Endothelial cell of umbilical vein (primary cell): ENCODE data around the gene ATAD5. TPM values are rescaled to one million over a fixed set of nuclear protein-coding genes. Genes with fewer than 3 reads are reported as not detected.
A peak's percentile ranks its signal among the peaks of the same experiment; 100 is the strongest.

Experiments used
- BruUV-seq: library from RNA; stranded (reverse); fragments of 400-500 nt; replicated peaks from 2 replicates; lab custom pipeline; 2021; lab: Mats Ljungman, UMichigan
- CTCF ChIA-PET: fragments of 300-600, 350-600 bp; sonication (Branson Sonifier 250); formaldehyde crosslinking; loops from one replicate; lab custom pipeline; 2021; ENCODE audit warnings: antibody characterized with exemption, inconsistent platforms; lab: Charles Lee
- POLR2A ChIA-PET: fragments of 300-600, 350-600 bp; sonication (Branson Sonifier 250); formaldehyde crosslinking; loops from one replicate; lab custom pipeline; 2021; ENCODE audit warnings: antibody characterized with exemption, inconsistent platforms; lab: Charles Lee
- DNase-seq: peaks from one replicate; pipeline ENCODE4 v3.0.0-alpha.2; 2011; ENCODE audit warnings: low read depth, low spot score
- FAIRE-seq: peaks from 2 replicates; lab custom pipeline; 2011; peaks lifted over from hg19 to GRCh38; lab: Jason Lieb, UNC
- H2AFZ ChIP-seq: 2 replicates; pipeline ENCODE4 v1.6.0; 2012; ENCODE audit warnings: low read depth, low read length, control low read depth, inconsistent platforms
- H3K27ac ChIP-seq: 2 replicates; pipeline ENCODE4 v1.5.1; 2011; ENCODE audit warnings: low read depth, mild to moderate bottlenecking, control low read depth, low read length, moderate library complexity; ENCODE audit not compliant: insufficient read depth
- H3K27me3 ChIP-seq, 2 experiments: 2 replicates each; pipeline versions ENCODE4 v1.6.0 to v1.6.1; 2011; ENCODE audit warnings: low read length in 2 of 2, mixed read lengths in 1 of 2; ENCODE audit not compliant: control insufficient read depth in 2 of 2, insufficient read depth in 2 of 2
- H3K36me3 ChIP-seq, 2 experiments: 2 replicates in 1 of 2; 3 replicates in 1 of 2; pipeline ENCODE4 v1.5.1; 2011; ENCODE audit warnings: low read length in 2 of 2, mild to moderate bottlenecking in 1 of 2, moderate library complexity in 1 of 2; ENCODE audit not compliant: control insufficient read depth in 2 of 2, insufficient read depth in 2 of 2; ENCODE audit errors: extremely low read depth in 1 of 2
- H3K4me1 ChIP-seq: 3 replicates; pipeline ENCODE4 v1.5.1; 2011; ENCODE audit warnings: mild to moderate bottlenecking, low read length; ENCODE audit not compliant: control insufficient read depth, insufficient read depth; ENCODE audit errors: extremely low read depth
- H3K4me2 ChIP-seq: 2 replicates; pipeline ENCODE4 v1.6.1; 2011; ENCODE audit warnings: low read length, control low read depth, mixed read lengths; ENCODE audit not compliant: insufficient read depth
- H3K4me3 ChIP-seq, 3 experiments: fragments of 200-600 bp in 1 of 3; sonication (generic), shearing (Covaris generic) in 1 of 3; replicated peaks in 1 of 3; 2 replicates each; pipeline ENCODE4 v1.5.1; 2011 to 2016; ENCODE audit warnings: control low read depth in 3 of 3, low read length in 3 of 3, mild to moderate bottlenecking in 2 of 3, inconsistent platforms in 1 of 3, low read depth in 1 of 3, moderate library complexity in 1 of 3; ENCODE audit not compliant: insufficient read depth in 1 of 3
- H3K79me2 ChIP-seq: 2 replicates; pipeline ENCODE4 v1.6.0; 2012; ENCODE audit warnings: low read length, inconsistent platforms; ENCODE audit not compliant: control insufficient read depth, insufficient read depth
- H3K9ac ChIP-seq: replicated peaks from 2 replicates; pipeline ENCODE3; 2011; ENCODE audit warnings: low read length, control low read depth; ENCODE audit not compliant: insufficient read depth; ENCODE audit errors: extremely low read depth
- H3K9me1 ChIP-seq: replicated peaks from 3 replicates; pipeline ENCODE4 v1.6.0; 2011; ENCODE audit warnings: mild to moderate bottlenecking, low read length; ENCODE audit not compliant: control insufficient read depth, insufficient read depth; ENCODE audit errors: extremely low read depth
- H3K9me3 ChIP-seq: replicated peaks from 2 replicates; pipeline ENCODE4 v1.5.1; 2012; ENCODE audit warnings: low read length, inconsistent platforms; ENCODE audit not compliant: control insufficient read depth, insufficient read depth
- H4K20me1 ChIP-seq: replicated peaks from 2 replicates; pipeline ENCODE3; 2011; ENCODE audit warnings: mild to moderate bottlenecking, low read length; ENCODE audit not compliant: control insufficient read depth, insufficient read depth; ENCODE audit errors: extremely low read depth
- CTCF ChIP-seq, 2 donors: IDR thresholded peaks; 1 replicate in 1 of 2; 2 replicates in 1 of 2; pipeline ENCODE4 v1.5.1; 2011; ENCODE audit warnings: low read length in 2 of 2, mild to moderate bottlenecking in 2 of 2, moderate library complexity in 2 of 2, control low read depth in 1 of 2, inconsistent platforms in 1 of 2, low read depth in 1 of 2; ENCODE audit not compliant: insufficient read depth in 1 of 2; ENCODE audit errors: extremely low read depth in 1 of 2
- EZH2 ChIP-seq: IDR thresholded peaks from 2 replicates; pipeline ENCODE4 v1.6.1; 2012; ENCODE audit warnings: borderline replicate concordance, low read depth, mild to moderate bottlenecking, moderate library complexity, low read length, inconsistent platforms; ENCODE audit not compliant: severe bottlenecking
- FOS ChIP-seq: IDR thresholded peaks from 2 replicates; pipeline ENCODE4 v1.6.1; 2011; ENCODE audit warnings: mild to moderate bottlenecking, low read length, moderate library complexity, borderline replicate concordance; ENCODE audit not compliant: insufficient read depth
- GATA2 ChIP-seq: IDR thresholded peaks from 2 replicates; pipeline ENCODE4 v1.7.0; 2011; ENCODE audit warnings: low read depth, mild to moderate bottlenecking, moderate library complexity, mixed read lengths, low read length; ENCODE audit not compliant: insufficient read length, insufficient read depth
- JUN ChIP-seq: IDR thresholded peaks from 2 replicates; pipeline ENCODE4 v1.6.1; 2011; ENCODE audit warnings: borderline replicate concordance, low read depth; ENCODE audit not compliant: insufficient read length, insufficient read depth
- MAX ChIP-seq: IDR thresholded peaks from 2 replicates; pipeline ENCODE4 v1.6.1; 2011; ENCODE audit not compliant: insufficient read depth, insufficient read length
- MYC ChIP-seq: IDR thresholded peaks from one replicate; pipeline ENCODE4 v1.6.1; 2011; ENCODE audit warnings: mild to moderate bottlenecking, low read depth, low read length
- POLR2A ChIP-seq: IDR thresholded peaks from 2 replicates; pipeline ENCODE4 v1.6.1; 2012; ENCODE audit warnings: low read depth, mild to moderate bottlenecking, control low read depth, low read length
- POLR2AphosphoS5 ChIP-seq: IDR thresholded peaks from 2 replicates; pipeline ENCODE4 v1.6.1; 2012; ENCODE audit warnings: low read depth, mild to moderate bottlenecking, control low read depth, low read length, moderate library complexity; ENCODE audit not compliant: insufficient read depth
- dilution Hi-C: fragments of 300-500 bp; cut with MboI; formaldehyde crosslinking; loops from one replicate; pipeline ENCODE4 v1.15.0; 2019; ENCODE audit warnings: low sequenced_read_pairs; ENCODE audit not compliant: extremely low pct_ligation_motif_present
- intact Hi-C: fragments of 100-400 bp; cut with micrococcal nuclease; formaldehyde crosslinking; loops from one replicate; pipeline ENCODE4 v1.10.0; 2022
- polyA plus RNA-seq, 4 experiments: library from polyadenylated mRNA; depleted of rRNA in 3 of 4; stranded (reverse) in 3 of 4; unstranded in 1 of 4; fragments of >200 nt; gene quantifications; 2 replicates each; pipeline versions ENCODE4 v1.2.1 to v1.2.3, GENCODE V29; 2011 to 2012; ENCODE audit warnings: missing spikeins in 1 of 4
- total RNA-seq: library from RNA; stranded (reverse); gene quantifications from 2 replicates; pipeline ENCODE4 v1.2.3, GENCODE V29; 2021

Gene ATAD5
- total and polyA plus RNA-seq, 2 donors (not counting 3 experiments of a cell fraction or from before 2014, with no cell fraction given) = 0.80 to 9.4 TPM

GRCh38 chr17:30920683-30921543 is 89.1 kb downstream of the ATAD5 start:
- BruUV-seq = no TSS peak
- DNase-seq (no peak), FAIRE-seq (peak; percentile 28)
- ChIA-PET POLR2A (no interaction called here), CTCF (interaction anchor here (0.9 kb wide), 1 partner anchor 48 kb away, joined by 3 read pairs; no protein-coding TSS in a partner anchor)
- dilution Hi-C loops (no loop called here), intact Hi-C loops (no loop called here)
- Histone ChIP-seq H2AFZ (peak overlapping the region; percentile 63), H3K27ac (peak overlapping the region; percentile 19), H3K27me3 (peaks cover 10 to 20% of the 10 kb centered on the region in 2 experiments), H3K4me1 (peaks cover 19% of the 10 kb centered on the region), H3K9me1 (no peaks in the 10 kb centered on the region), H4K20me1 (no peaks in the 10 kb centered on the region), H3K9me3 (no peaks in the 10 kb centered on the region), H3K36me3 (no peaks in the 10 kb centered on the region), H3K4me2 (no peak overlapping the region), H3K9ac (no peak overlapping the region), H3K4me3 (no peak overlapping the region), H3K79me2 (no peaks in the 10 kb centered on the region)
- no peak for TF ChIP-seq FOS
- TF ChIP-seq GATA2 = no peak
- TF ChIP-seq JUN = no peak
- no peak for TF ChIP-seq POLR2AphosphoS5
- TF ChIP-seq MAX = no peak
- TF ChIP-seq EZH2 = no peak
- no peak for TF ChIP-seq MYC
- no peak for TF ChIP-seq POLR2A
- no peak for TF ChIP-seq CTCF (IDR thresholded peaks at IDR 0.05; ENCODE audit: extremely low read depth in 1 of 2, insufficient read depth in 1 of 2, low read depth in 1 of 2, low read length in 2 of 2)
